Skeletal muscle cell (primary cell): Measurements from ENCODE around the gene DNAJC5.
"Not testable (repeated sequence)": the region's sequence is repeated elsewhere in the genome, so short reads cannot be mapped to it uniquely, and the experiment has no call there.

ENCODE experiments used
- DNase-seq: peaks from one replicate; pipeline ENCODE4 v3.0.0-alpha.2; 2010; ENCODE audit warnings: low read depth
- H3K4me3 ChIP-seq: 2 replicates; pipeline ENCODE4 v1.5.1; 2011; ENCODE audit warnings: low read depth, mild to moderate bottlenecking, control low read depth, low read length, moderate library complexity

The DNAJC5 gene

GRCh38 chr20:63860325-63861051, 34.4 kb upstream of the DNAJC5 start:
- DNase-seq: no peak
- no peak overlapping the region for H3K4me3 ChIP-seq

GRCh38 chr20:63861365-63861934, 33.5 kb upstream of the DNAJC5 start, which contains the start of gene ABHD16B:
Gene ABHD16B, plus strand, starts transcription at chr20:63861498. Its CDS starts 43 bp downstream, at chr20:63861541.
- H3K4me3 ChIP-seq: no peak within 1 kb of the TSS
- no peak for DNase-seq

GRCh38 chr20:63861981-63862901, 32.7 kb upstream of the DNAJC5 start:
- DNase-seq: no peak
- H3K4me3 ChIP-seq: no peak overlapping the region

- H3K4me3 ChIP-seq: peak overlapping the region; percentile 94
- DNase-seq: no peak
These were observed 31.7 kb upstream of the DNAJC5 start for GRCh38 chr20:63863021-63863797.

- peak overlapping the region; percentile 94 for H3K4me3 ChIP-seq
These were observed 31.0 kb upstream of the DNAJC5 start for GRCh38 chr20:63863798-63864544.

GRCh38 chr20:63864545-63864977, 30.4 kb upstream of the DNAJC5 start:
- no peak for DNase-seq
- H3K4me3 ChIP-seq: peak overlapping the region; percentile 94

More at GRCh38 chr20:63863798-63864544, 31.0 kb upstream of the DNAJC5 start:
- no peak for DNase-seq

- peak within 1 kb of the TSS; percentile 94 for H3K4me3 ChIP-seq
- DNase-seq: peak; percentile 92
These were observed 29.8 kb upstream of the DNAJC5 start, which contains the start of gene TPD52L2 for GRCh38 chr20:63864978-63865640. Gene TPD52L2, plus strand, starts transcription at chr20:63865270. Its CDS starts 96 bp downstream, at chr20:63865366.

- not testable (repeated sequence) for DNase-seq, H3K4me3 ChIP-seq
These were observed 27.9 kb upstream of the DNAJC5 start for GRCh38 chr20:63867042-63867441.

- H3K4me3 ChIP-seq: no peak overlapping the region
- no peak for DNase-seq
These were observed 26.7 kb upstream of the DNAJC5 start for GRCh38 chr20:63868264-63868663.

GRCh38 chr20:63873477-63873971, 21.4 kb upstream of the DNAJC5 start:
- DNase-seq: peak; percentile 40
- no peak overlapping the region for H3K4me3 ChIP-seq

GRCh38 chr20:63874241-63874640, 20.7 kb upstream of the DNAJC5 start:
- not testable (repeated sequence) for H3K4me3 ChIP-seq, DNase-seq

GRCh38 chr20:63876489-63877036, 18.4 kb upstream of the DNAJC5 start:
- DNase-seq: no peak
- no peak overlapping the region for H3K4me3 ChIP-seq

GRCh38 chr20:63877755-63878470, 17.0 kb upstream of the DNAJC5 start:
- no peak overlapping the region for H3K4me3 ChIP-seq
- DNase-seq: no peak

GRCh38 chr20:63878899-63879663, 15.8 kb upstream of the DNAJC5 start:
- no peak overlapping the region for H3K4me3 ChIP-seq

GRCh38 chr20:63880901-63881300, 14.0 kb upstream of the DNAJC5 start:
- H3K4me3 ChIP-seq, DNase-seq: not testable (repeated sequence)

More at GRCh38 chr20:63878899-63879663, 15.8 kb upstream of the DNAJC5 start:
- DNase-seq: no peak
